HFF-Myc (cell line): ENCODE results near the gene NSD2.
"Not testable (repeated sequence)": the region's sequence is repeated elsewhere in the genome, so short reads cannot be mapped to it uniquely, and the experiment has no call there.

Source experiments
- DNase-seq: peaks from one replicate; pipeline ENCODE4 v3.0.0-alpha.2; 2011; ENCODE audit warnings: low read depth; ENCODE audit errors: extremely low read depth
- H3K4me3 ChIP-seq: replicated peaks from 2 replicates; pipeline ENCODE4 v1.5.1; 2011; ENCODE audit warnings: low read depth, mild to moderate bottlenecking, control low read depth, low read length
- TF ChIP-seq, protein P1 (sequence below): IDR thresholded peaks from 2 replicates; pipeline ENCODE4 v1.5.1; 2012; ENCODE audit warnings: mild to moderate bottlenecking, low read depth, low read length, control low read depth; ENCODE audit errors: missing control alignments

Gene NSD2

DNA sequence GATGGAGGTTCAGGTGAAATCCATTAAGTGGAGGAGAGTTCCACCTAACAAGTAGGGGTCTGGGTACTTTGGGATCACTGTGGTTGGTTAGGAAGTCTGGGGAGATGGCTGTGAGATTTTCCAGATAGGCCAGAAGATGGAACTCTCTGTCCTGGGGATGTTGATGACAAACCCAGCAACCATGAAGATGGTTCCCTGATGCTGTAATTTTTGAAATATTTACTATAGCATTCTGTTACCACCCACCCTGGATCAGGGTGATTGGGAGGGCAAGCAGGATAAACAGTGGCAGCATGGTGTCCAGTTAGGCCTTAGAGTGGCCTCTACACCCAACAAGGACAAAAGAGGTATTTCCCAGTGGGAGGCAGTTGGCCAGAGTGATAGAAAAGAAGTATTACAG lies 153.5 kb downstream of the NSD2 start:
- TF ChIP-seq, protein P1, sequence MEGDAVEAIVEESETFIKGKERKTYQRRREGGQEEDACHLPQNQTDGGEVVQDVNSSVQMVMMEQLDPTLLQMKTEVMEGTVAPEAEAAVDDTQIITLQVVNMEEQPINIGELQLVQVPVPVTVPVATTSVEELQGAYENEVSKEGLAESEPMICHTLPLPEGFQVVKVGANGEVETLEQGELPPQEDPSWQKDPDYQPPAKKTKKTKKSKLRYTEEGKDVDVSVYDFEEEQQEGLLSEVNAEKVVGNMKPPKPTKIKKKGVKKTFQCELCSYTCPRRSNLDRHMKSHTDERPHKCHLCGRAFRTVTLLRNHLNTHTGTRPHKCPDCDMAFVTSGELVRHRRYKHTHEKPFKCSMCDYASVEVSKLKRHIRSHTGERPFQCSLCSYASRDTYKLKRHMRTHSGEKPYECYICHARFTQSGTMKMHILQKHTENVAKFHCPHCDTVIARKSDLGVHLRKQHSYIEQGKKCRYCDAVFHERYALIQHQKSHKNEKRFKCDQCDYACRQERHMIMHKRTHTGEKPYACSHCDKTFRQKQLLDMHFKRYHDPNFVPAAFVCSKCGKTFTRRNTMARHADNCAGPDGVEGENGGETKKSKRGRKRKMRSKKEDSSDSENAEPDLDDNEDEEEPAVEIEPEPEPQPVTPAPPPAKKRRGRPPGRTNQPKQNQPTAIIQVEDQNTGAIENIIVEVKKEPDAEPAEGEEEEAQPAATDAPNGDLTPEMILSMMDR = no peak
- no peak overlapping the region for H3K4me3 ChIP-seq
- no peak for DNase-seq

DNA sequence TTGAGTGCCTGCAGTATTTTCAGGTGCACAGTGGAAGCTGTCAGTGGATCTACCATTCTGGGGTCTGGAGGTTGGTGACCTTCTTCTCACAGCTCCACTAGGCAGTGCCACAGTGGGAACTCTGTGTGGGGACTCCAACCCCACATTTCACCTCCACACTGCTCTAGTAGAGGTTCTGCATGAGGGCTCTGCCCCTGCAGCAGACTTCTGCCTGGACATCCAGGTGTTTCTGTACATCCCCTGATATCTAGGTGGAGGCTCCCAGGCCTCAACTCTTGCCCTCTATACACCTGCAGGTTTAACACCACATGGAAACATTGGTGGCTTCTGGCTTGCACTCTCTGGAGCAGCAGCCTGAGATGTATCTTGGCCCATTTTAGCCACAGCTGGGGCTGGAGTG lies 154.6 kb downstream of the NSD2 start:
- H3K4me3 ChIP-seq = no peak overlapping the region
- TF ChIP-seq, protein P1 = no peak
- DNase-seq = no peak

DNA sequence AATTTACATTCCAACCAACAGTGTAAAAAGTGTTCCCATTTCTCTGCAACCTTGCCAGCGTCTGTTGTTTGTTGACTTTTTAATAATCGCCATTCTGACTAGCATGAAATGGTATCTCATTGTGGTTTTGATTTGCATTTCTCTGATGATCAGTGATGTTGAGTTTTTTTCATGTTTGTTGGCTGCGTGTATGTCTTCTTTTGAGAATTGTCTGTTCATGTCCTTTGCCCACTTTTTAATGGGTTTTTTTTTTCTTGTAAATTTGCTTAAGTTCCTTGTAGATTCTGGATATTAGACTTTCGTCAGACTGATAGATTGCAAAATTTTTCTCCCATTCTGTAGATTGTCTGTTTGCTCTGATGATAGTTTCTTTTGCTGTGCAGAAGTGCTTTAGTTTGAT lies 155.9 kb downstream of the NSD2 start:
- DNase-seq, H3K4me3 ChIP-seq: not testable (repeated sequence)

DNA sequence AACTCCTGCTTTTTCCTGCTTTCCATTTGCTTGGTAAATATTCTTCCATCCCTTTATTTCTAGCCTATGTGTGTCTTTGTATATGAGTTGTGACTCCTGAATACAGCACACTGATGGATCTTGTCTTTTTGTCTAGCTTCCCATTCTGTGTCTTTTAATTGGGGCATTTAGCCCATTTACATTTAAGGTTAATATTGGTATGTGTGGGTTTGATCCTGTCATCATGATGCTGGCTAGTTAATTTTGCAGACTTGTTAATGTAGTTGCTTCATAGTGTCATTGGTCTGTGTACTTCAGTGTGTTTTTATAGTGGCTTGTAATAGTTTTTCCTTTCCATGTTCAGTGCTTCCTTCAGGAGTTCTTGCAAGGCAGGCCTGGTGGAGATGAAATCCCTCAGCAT lies 160.0 kb downstream of the NSD2 start:
- H3K4me3 ChIP-seq, DNase-seq: not testable (repeated sequence)
